AG09309 (cell line): ENCODE results near the gene CGRRF1.

Experiments used
- DNase-seq: peaks from one replicate; pipeline ENCODE4 v3.0.0-alpha.2; 2010; ENCODE audit warnings: low read depth
- H3K4me3 ChIP-seq: 2 replicates; pipeline ENCODE4 v1.5.1; 2011; ENCODE audit warnings: mild to moderate bottlenecking, low read depth, low read length, moderate library complexity; ENCODE audit not compliant: control insufficient read depth
- TF ChIP-seq, protein P1 (sequence below): IDR thresholded peaks from 2 replicates; pipeline ENCODE4 v1.5.1; 2011; ENCODE audit warnings: mild to moderate bottlenecking, low read depth, low read length, inconsistent platforms; ENCODE audit not compliant: insufficient read depth, control insufficient read depth; ENCODE audit errors: missing control alignments

The CGRRF1 gene

DNA sequence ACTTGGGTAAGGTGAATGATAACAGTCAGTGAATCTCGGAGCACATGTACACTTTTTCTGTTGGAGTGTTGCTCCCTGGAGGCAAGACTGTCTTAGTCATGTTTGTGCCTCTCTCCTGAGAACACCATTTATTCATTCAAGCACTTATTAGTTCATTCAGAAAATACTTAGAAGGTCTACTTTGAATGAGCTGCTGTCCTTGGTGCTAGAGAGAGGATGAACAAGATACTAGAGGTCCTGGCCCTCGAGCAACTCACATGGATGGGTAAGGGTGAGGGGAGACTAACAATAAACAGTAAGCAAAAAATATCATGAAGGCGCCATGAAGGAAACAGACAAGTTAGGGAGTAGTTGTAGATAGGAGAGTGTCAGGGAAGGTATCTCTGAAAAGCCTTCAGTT, 40.2 kb downstream of the CGRRF1 start:
- H3K4me3 ChIP-seq, result no peak overlapping the region
- no peak for DNase-seq
- TF ChIP-seq, protein P1, sequence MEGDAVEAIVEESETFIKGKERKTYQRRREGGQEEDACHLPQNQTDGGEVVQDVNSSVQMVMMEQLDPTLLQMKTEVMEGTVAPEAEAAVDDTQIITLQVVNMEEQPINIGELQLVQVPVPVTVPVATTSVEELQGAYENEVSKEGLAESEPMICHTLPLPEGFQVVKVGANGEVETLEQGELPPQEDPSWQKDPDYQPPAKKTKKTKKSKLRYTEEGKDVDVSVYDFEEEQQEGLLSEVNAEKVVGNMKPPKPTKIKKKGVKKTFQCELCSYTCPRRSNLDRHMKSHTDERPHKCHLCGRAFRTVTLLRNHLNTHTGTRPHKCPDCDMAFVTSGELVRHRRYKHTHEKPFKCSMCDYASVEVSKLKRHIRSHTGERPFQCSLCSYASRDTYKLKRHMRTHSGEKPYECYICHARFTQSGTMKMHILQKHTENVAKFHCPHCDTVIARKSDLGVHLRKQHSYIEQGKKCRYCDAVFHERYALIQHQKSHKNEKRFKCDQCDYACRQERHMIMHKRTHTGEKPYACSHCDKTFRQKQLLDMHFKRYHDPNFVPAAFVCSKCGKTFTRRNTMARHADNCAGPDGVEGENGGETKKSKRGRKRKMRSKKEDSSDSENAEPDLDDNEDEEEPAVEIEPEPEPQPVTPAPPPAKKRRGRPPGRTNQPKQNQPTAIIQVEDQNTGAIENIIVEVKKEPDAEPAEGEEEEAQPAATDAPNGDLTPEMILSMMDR, result no peak

DNA sequence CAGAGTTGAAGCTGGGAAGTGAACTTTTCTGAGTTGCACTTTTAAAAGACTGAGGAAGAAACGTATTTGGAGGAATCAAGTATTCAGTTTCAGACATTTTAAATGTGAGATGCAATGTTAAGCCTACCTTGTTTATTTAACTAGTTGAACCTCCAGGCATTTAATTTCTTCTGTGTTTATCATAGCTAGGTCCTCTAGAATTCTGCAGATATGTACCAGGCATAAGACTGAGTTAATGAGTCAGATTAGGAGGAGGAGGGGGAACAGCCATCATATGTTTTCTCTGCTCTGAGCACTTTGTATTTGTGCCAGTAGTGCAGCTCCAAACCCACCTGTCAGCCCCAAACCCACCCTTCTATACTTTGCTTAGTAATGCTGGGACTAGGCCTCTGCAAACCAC, 40.8 kb downstream of the CGRRF1 start:
- TF ChIP-seq, protein P1, result no peak
- H3K4me3 ChIP-seq, result no peak overlapping the region
- no peak for DNase-seq

DNA sequence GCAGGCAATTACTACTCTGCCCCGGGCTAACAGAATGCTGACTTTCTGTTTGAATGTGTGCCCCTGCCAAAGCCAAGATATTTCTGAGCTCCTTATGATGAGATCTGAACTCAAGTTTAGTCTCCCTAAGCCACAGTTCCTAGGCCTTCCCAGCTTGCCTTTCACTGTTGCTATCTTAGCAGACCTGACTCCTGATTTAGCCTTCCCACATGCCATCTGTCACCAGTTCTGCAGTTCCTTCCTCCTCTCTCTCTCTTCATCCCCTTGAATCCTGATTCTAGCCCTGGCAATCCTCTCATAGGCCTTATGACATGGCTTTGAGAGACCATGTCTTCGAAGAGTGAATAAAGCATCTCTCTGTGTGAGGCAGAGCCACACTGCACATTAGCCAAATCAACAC, 44.7 kb downstream of the CGRRF1 start:
- no peak for DNase-seq
- H3K4me3 ChIP-seq, result no peak overlapping the region
- TF ChIP-seq, protein P1, result no peak

DNA sequence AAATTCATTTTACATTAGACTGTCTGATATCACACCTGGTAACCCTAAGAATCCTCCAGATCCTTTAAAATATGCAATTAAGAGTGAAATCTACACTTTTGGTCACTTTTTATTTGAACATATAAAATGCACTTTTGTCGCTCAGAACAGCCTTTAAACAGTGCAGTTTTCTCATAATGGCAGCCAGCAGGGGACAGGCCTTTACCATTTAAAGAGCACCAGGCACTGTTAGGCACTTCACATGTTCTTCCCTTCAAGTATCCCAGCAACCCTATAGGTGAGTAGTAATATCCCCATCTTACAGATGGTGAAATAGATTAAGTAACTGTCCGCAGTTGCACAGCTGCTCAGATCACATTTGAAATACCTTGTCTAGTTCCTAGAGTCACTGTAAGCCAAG, 45.9 kb downstream of the CGRRF1 start:
- no peak overlapping the region for H3K4me3 ChIP-seq
- TF ChIP-seq, protein P1, result peak; percentile 22
- DNase-seq, result no peak

DNA sequence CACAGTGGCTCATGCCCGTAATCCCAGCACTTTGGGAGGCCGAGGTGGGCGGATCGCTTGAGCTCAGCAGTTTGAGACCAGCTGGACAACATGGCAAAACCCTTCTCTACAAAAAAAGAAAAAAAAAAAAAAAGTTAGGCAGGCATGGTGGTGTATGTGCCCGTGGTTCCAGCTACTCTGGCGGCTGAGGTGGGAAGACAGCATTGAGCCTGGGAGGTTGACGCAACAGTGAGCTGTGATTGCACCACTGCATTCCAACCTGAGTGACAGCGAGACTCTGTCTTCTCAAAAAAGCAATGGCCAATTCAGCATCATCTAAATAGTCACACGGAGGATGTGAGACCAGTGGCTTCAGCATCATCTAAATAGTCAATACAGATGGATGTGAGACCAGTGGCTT, 46.8 kb downstream of the CGRRF1 start:
- TF ChIP-seq, protein P1, result no peak
- DNase-seq, result no peak
- H3K4me3 ChIP-seq, result no peak overlapping the region

DNA sequence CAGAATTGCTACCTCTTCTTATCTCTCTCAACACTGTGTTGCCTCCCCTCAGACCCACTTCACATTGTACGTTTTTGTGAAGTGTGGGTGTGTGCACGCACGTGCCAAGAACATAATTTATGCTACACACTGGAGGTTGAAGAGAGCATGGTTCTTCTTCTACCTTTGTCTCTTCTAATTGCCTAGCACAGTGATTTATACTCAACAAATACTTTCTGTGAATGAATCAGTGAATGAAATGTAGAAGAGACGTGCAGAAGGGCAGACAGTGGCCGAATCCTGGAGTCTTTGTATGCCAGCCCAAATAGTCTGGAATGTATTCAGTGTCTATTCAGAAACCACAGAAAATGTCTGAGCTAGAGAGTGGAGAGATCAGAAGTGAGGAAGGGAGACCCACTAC, 52.6 kb downstream of the CGRRF1 start:
- no peak for DNase-seq
- TF ChIP-seq, protein P1, result no peak
- H3K4me3 ChIP-seq, result no peak overlapping the region
